DMS79 treated with DMSO at 0.1 percent for 48 hours (cell line): ENCODE measurements around the gene MXD3.
A peak's percentile ranks its signal among the peaks of the same experiment; 100 is the strongest.
"Not testable (repeated sequence)": the region's sequence is repeated elsewhere in the genome, so short reads cannot be mapped to it uniquely, and the experiment has no call there.

Source experiments
- DNase-seq: peaks from one replicate; lab custom pipeline; 2025; lab: John Stamatoyannopoulos, UW

MXD3 gene

GRCh38 chr5:177320879-177321278 lies 9.2 kb upstream of the MXD3 start:
- DNase-seq = no peak

GRCh38 chr5:177319913-177320588 lies 8.4 kb upstream of the MXD3 start:
- no peak for DNase-seq

- peak; percentile 14 for DNase-seq
Observed at GRCh38 chr5:177317959-177318377, 6.3 kb upstream of the MXD3 start.

- DNase-seq = no peak
Observed at GRCh38 chr5:177316005-177316404, 4.3 kb upstream of the MXD3 start.

- DNase-seq = no peak
Observed at GRCh38 chr5:177315411-177315810, 3.7 kb upstream of the MXD3 start.

GRCh38 chr5:177314376-177315342 lies 3.0 kb upstream of the MXD3 start:
- DNase-seq = no peak

GRCh38 chr5:177313561-177314259 lies 2.0 kb upstream of the MXD3 start:
- no peak for DNase-seq

GRCh38 chr5:177312649-177313181 lies 1.0 kb upstream of the MXD3 start:
- DNase-seq = no peak

- DNase-seq = no peak
Observed at GRCh38 chr5:177311392-177311722, 341 bp downstream of the MXD3 start.

GRCh38 chr5:177310757-177311391 lies 824 bp downstream of the MXD3 start:
- DNase-seq = no peak

- DNase-seq = no peak
Observed at GRCh38 chr5:177310332-177310731, 1.4 kb downstream of the MXD3 start.

GRCh38 chr5:177309351-177310191 lies 2.1 kb downstream of the MXD3 start:
- peak; percentile 3 for DNase-seq

GRCh38 chr5:177308740-177309139 lies 3.0 kb downstream of the MXD3 start:
- no peak for DNase-seq

GRCh38 chr5:177307544-177308363 lies 3.9 kb downstream of the MXD3 start:
- no peak for DNase-seq

GRCh38 chr5:177306674-177307543 lies 4.8 kb downstream of the MXD3 start:
- DNase-seq = no peak

GRCh38 chr5:177306103-177306640 lies 5.5 kb downstream of the MXD3 start:
- DNase-seq = not testable (repeated sequence)

- no peak for DNase-seq
Observed at GRCh38 chr5:177304392-177305119, 7.1 kb downstream of the MXD3 start.

- no peak for DNase-seq
Observed at GRCh38 chr5:177303925-177304391, 7.7 kb downstream of the MXD3 start.
